D341Med (cell line): ENCODE measurements around the gene MIDN.
A peak's percentile ranks its signal among the peaks of the same experiment; 100 is the strongest.
"Not testable (repeated sequence)": the region's sequence is repeated elsewhere in the genome, so short reads cannot be mapped to it uniquely, and the experiment has no call there.

Source experiments
- DNase-seq: peaks from one replicate; pipeline ENCODE4 v3.0.0; 2012; ENCODE audit warnings: low spot score

The MIDN gene

DNA sequence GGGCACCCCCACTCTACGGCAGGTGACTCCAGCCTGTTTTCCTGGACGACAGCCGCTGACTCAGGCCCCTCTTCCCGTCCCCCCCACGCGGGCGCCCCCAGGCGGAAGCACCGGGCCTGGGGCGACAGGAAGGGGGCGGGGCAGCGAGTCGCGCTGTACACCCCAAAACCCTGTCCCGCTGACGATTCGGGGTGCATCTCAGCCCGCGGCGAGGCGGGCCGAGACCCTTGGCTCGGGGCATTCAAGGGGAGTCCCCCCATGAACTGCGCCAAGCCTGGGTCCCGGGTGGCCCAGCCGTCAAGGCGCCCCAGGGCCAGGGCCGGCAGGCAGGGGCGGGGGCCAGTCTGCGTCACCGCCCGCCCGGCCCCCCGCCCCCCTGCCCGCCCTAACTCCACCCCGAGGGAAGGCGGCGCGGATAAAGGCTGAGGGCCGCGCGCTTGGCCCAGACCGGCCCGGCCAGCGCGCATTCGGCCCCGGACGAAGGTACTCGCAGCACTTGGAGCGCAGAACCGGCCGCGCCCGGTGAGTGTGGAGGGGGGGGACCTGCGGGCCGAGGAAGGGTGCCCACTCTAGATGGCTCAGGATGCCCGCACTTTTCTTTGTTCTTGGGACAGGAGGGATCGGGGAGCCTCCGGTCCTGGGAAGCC is at the start of gene MIDN:
MIDN (plus strand) TSS at position 445 of the 647 bp plus-strand sequence. CDS start 1,714 bp downstream, outside the sequence.
- peak; percentile 80 for DNase-seq

- no peak for DNase-seq
These were observed 48.9 kb upstream of the MIDN start for GRCh38 chr19:1199531-1199930.

GRCh38 chr19:1200614-1201013 is 47.8 kb upstream of the MIDN start:
- DNase-seq, result not testable (repeated sequence)

- peak; percentile 100 for DNase-seq
These were observed 43.0 kb upstream of the MIDN start, which contains the start of gene STK11 for GRCh38 chr19:1205114-1206099. TSS of gene STK11 (plus strand) at chr19:1205778. CDS start at chr19:1206914, 1,136 bp downstream.

DNA sequence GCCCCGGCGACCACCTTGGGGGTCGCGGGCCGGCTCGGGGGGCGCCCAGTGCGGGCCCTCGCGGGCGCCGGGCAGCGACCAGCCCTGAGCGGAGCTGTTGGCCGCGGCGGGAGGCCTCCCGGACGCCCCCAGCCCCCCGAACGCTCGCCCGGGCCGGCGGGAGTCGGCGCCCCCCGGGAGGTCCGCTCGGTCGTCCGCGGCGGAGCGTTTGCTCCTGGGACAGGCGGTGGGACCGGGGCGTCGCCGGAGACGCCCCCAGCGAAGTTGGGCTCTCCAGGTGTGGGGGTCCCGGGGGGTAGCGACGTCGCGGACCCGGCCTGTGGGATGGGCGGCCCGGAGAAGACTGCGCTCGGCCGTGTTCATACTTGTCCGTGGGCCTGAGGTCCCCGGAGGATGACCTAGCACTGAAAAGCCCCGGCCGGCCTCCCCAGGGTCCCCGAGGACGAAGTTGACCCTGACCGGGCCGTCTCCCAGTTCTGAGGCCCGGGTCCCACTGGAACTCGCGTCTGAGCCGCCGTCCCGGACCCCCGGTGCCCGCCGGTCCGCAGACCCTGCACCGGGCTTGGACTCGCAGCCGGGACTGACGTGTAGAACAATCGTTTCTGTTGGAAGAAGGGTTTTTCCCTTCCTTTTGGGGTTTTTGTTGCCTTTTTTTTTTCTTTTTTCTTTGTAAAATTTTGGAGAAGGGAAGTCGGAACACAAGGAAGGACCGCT is 42.1 kb upstream of the MIDN start:
- no peak for DNase-seq

- no peak for DNase-seq
These were observed 41.4 kb upstream of the MIDN start for GRCh38 chr19:1206864-1207450.

DNA sequence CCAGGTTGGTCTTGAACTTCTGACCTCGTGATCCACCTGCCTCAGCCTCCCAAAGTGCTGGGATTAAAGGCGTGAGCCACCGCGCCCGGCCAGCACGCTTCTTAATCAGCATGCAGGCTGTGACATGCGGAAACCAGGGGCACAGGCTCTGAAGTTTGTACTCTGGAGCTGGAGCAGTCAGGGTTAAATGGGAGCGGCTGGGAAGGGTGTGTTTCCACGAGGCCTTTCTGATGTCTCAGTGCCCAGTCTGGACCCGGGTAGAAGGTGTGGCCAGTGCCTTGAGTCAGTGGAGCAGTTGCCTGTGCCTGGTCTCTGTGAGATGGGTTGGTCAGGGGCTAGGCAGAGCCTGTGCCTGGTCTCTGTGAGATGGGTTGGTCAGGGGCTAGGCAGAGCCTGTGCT is 39.6 kb upstream of the MIDN start:
- not testable (repeated sequence) for DNase-seq

- DNase-seq, result no peak
These were observed 38.2 kb upstream of the MIDN start for GRCh38 chr19:1210227-1210538.

- no peak for DNase-seq
These were observed 36.7 kb upstream of the MIDN start for GRCh38 chr19:1211494-1212234.

GRCh38 chr19:1213391-1214286 is 34.7 kb upstream of the MIDN start:
- no peak for DNase-seq

DNA sequence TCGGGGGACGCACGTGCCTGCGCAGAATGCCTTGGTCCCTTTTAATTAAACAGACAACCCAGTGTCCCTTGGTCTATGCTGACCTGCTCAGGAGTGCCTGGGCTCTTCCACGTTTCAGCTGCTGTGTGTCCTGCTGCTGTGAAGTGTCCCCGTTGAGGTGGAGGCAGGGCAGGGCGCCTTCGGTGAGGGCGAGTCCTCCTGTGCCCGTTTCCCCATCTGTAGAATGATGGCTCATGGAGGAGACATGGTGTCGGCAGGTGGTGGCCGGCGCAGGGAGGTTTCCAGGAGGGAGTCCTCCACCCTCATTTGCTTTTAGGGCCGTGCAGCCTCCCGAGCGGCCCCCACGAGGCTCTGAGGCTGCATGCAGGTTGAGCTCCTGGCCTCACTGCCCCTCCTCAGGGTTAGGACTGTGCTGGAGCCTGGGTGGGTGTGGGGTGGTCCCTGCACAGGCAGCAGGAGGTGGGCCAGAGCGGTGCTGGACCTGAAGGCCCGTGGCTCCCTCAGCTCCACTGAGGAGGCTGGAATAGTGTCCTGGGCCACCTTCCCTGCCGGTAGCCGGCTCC is 34.0 kb upstream of the MIDN start:
- DNase-seq, result no peak

DNA sequence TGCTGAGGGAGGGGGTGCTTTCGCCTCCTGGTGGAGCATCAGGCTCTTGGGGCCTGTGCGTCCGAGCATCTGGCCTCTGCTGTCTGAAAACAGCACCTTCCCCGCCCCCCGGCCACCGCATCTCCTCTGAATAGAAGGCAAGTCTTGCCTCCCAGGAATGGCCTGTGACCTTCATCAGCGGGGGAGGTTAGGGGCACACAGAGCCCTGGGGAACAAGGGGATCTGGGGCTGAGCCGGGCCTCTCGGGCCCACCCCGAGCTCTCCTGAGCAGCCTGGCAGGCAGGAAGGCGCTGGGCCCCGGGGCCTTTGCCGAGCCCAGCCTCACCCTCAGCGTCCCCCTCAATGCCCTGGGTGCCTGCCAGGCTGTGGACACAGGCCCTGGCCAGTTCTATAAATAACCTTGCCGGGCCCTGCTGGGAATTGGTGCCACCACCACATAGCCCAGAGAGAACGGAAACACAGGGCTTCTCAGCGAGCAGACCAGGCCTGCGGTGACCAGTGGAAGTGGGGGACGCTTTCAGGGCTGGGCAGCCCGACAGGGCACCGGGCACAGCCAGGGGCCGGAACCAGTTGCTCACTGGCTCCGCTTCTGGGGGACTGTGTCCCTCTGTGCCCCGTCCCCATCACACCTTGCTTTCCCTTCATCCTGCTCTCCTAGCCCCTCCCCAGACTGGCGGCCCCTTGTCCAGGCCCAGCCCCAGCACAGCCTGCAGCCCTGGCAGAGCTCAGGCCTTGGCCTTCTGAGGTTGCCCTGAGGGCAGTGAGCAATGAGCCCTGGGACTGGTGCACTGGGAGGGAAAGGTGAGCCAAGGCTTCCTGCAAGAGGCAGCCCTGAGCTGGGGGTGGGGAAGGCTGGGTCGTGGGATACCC is 33.3 kb upstream of the MIDN start:
- DNase-seq, result no peak

- DNase-seq, result no peak
These were observed 31.6 kb upstream of the MIDN start for GRCh38 chr19:1216756-1217155.

GRCh38 chr19:1217366-1217765 is 31.0 kb upstream of the MIDN start:
- DNase-seq, result no peak

DNA sequence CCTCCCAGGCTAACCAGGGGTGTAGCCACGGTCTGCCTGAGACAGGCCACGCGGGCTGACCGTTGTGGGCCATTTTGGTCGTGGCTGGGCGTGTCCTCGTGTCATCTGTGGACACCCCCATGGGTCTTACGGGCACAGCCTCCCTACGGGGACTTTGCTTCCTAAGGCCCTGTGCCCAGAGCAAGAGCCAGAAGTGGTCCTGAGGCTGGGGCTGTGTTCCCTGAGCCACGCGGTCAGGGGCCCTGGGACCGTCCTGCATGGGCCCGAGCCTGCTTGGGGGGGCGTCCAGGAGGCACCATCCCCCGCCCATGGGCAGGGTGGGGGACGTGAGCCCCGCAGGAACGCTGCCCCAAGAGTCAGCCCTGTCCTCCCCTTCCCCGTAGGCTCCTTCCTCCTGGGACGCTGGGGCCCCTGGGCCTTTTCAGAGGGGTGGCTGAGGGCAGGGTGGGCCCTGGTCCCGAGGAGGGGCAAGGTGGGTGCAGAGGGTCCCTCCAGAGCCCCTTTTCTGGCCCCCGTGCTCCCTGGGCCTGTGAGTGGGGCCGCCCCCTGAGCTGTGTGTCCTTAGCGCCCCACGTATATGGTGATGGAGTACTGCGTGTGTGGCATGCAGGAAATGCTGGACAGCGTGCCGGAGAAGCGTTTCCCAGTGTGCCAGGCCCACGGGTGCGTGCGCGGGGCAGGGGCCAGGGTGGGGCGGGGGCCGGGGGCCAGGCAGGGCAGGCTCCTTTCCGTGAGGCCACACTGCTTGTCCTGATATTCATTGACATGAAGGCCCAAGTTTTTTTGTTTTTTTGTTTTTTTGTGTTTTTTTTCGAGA is 29.4 kb upstream of the MIDN start:
- no peak for DNase-seq

DNA sequence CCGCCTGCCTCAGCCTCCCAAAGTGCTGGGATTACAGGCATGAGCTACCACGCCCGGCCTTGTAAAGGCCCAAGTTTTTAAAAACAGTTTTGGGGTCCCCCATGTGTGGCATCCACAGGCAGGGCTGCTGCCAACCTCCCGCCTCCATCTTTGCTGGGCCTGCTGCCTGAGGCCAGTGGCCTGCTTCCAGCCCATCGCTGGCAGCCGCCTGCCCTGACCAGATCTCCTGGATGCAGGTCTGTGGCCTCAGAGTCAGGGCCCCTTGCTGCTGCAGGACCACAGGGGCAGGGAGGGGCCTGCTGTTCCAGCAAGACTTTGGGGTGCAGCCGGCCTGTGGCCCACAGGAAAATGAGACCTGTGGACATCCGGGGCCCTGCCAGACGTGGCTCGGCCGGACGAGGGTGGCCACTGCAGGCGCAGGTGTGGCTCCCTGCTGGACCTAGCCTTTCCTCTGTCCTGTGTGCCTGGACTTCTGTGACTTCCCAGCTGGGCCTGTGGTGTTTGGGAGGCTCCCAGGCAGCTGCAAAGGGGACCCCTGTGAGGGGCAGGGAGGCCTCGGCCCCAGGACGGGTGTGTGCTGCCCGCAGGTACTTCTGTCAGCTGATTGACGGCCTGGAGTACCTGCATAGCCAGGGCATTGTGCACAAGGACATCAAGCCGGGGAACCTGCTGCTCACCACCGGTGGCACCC is 28.5 kb upstream of the MIDN start:
- DNase-seq, result no peak

DNA sequence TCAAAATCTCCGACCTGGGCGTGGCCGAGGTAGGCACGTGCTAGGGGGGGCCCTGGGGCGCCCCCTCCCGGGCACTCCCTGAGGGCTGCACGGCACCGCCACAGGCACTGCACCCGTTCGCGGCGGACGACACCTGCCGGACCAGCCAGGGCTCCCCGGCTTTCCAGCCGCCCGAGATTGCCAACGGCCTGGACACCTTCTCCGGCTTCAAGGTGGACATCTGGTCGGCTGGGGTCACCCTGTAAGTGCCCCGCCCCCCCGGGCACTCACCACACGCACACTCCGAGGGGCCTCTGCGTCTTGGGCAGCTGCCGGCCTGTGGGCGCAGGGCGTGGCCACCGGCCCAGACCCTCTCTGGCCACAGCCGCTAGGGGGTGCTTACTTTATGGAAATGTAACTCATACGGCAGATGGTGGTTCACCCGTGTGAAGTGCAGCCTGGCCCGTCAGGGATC is 27.9 kb upstream of the MIDN start:
- no peak for DNase-seq
